Fibroblast of lung (primary cell): ENCODE data around the gene PLA2G4F. TPM values are rescaled to one million over a fixed set of nuclear protein-coding genes. Genes with fewer than 3 reads are reported as not detected.

Source experiments
- DNase-seq, 2 donors: peaks; one replicate each; pipeline versions ENCODE4 v3.0.0 to v3.0.0-alpha.2; 2010; ENCODE audit warnings: low read depth in 2 of 2
- H2AFZ ChIP-seq: 2 replicates; pipeline ENCODE4 v1.5.1; 2012; ENCODE audit warnings: low read length, control low read depth, inconsistent platforms
- H3K27ac ChIP-seq: 2 replicates; pipeline ENCODE4 v1.5.1; 2011; ENCODE audit warnings: low read length, control low read depth; ENCODE audit not compliant: insufficient read depth
- H3K27me3 ChIP-seq: 2 replicates; pipeline ENCODE4 v1.5.1; 2011; ENCODE audit warnings: mild to moderate bottlenecking, low read length; ENCODE audit not compliant: control insufficient read depth, insufficient read depth
- H3K36me3 ChIP-seq: 2 replicates; pipeline ENCODE4 v1.5.1; 2011; ENCODE audit warnings: low read length; ENCODE audit not compliant: control insufficient read depth, insufficient read depth
- H3K4me1 ChIP-seq: 2 replicates; pipeline ENCODE4 v1.5.1; 2011; ENCODE audit warnings: low read length; ENCODE audit not compliant: control insufficient read depth, insufficient read depth; ENCODE audit errors: extremely low read depth
- H3K4me2 ChIP-seq: 2 replicates; pipeline ENCODE4 v1.5.1; 2011; ENCODE audit warnings: low read length, control low read depth; ENCODE audit not compliant: insufficient read depth; ENCODE audit errors: extremely low read depth
- H3K4me3 ChIP-seq, 4 experiments: fragments of 200-600 bp in 1 of 4; sonication (generic) in 1 of 4; replicated peaks in 1 of 4; 2 replicates each; pipeline ENCODE4 v1.5.1; 2011 to 2016; ENCODE audit warnings: low read length in 4 of 4, low read depth in 3 of 4, mild to moderate bottlenecking in 3 of 4, control low read depth in 2 of 4, inconsistent platforms in 1 of 4, mixed read lengths in 1 of 4; ENCODE audit not compliant: insufficient read depth in 1 of 4; ENCODE audit errors: control extremely low read depth in 1 of 4
- H3K79me2 ChIP-seq: 2 replicates; pipeline ENCODE4 v1.5.1; 2012; ENCODE audit warnings: mild to moderate bottlenecking, low read length, inconsistent platforms; ENCODE audit not compliant: control insufficient read depth, insufficient read depth
- H3K9ac ChIP-seq: 2 replicates; pipeline ENCODE4 v1.5.1; 2011; ENCODE audit warnings: mild to moderate bottlenecking, low read length, control low read depth; ENCODE audit not compliant: insufficient read depth
- H3K9me3 ChIP-seq: 2 replicates; pipeline ENCODE4 v1.5.1; 2012; ENCODE audit warnings: low read depth, low read length; ENCODE audit not compliant: control insufficient read depth, insufficient read depth
- H4K20me1 ChIP-seq: 2 replicates; pipeline ENCODE4 v1.5.1; 2011; ENCODE audit warnings: low read length; ENCODE audit not compliant: control insufficient read depth, insufficient read depth; ENCODE audit errors: extremely low read depth
- EZH2 ChIP-seq: IDR thresholded peaks from 2 replicates; pipeline ENCODE4 v1.5.1; 2012; ENCODE audit warnings: low read length, control low read depth, mild to moderate bottlenecking; ENCODE audit errors: missing control alignments
- polyA plus RNA-seq, 2 donors: library from polyadenylated mRNA; depleted of rRNA in 1 of 2; stranded (reverse) in 1 of 2; unstranded in 1 of 2; fragments of >200 nt; gene quantifications; 2 replicates each; pipeline ENCODE4 v1.2.1, GENCODE V29; 2011 to 2012; ENCODE audit warnings: missing spikeins in 1 of 2
- total RNA-seq: library from RNA; depleted of rRNA; stranded (reverse); fragments of >200 nt; gene quantifications from 2 replicates; pipeline ENCODE4 v1.2.1, GENCODE V29; 2014
- TF ChIP-seq, protein P1 (sequence below), 2 donors: IDR thresholded peaks in 1 of 2; conservative IDR thresholded peaks in 1 of 2; 1 replicate in 1 of 2; 2 replicates in 1 of 2; pipeline ENCODE4 v1.5.1; 2011 to 2012; ENCODE audit warnings: low read length in 2 of 2, control low read depth in 1 of 2, inconsistent platforms in 1 of 2, low read depth in 1 of 2, mild to moderate bottlenecking in 1 of 2

Gene PLA2G4F
- total and polyA plus RNA-seq, 2 donors (not counting 1 experiment from before 2014, with no cell fraction given), result not detected

DNA sequence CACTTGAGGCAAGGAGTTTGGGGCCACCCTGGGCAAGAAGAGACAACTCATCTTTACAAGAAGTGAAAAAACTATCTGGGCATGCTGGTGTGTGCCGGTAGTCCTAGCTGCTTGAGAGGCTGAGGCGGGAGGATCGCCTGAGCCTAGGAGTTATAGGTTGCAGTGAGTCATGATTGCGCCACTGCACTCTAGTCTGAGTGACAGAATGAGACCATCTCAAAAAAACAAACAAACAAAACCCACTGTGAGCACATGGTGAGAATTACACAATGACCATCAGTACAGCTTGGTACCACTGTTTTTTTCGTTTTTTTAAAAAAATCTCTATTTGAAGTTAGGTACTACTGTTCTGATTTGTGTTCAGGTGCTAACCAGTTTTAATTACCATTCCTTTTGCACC is 38.1 kb upstream of the PLA2G4F start:
- Histone ChIP-seq H3K4me2 (no peak overlapping the region), H4K20me1 (no peaks in the 10 kb centered on the region), H3K4me3 (no peak overlapping the region), H3K27ac (no peak overlapping the region), H3K27me3 (no peaks in the 10 kb centered on the region), H3K9ac (no peak overlapping the region), H3K9me3 (no peaks in the 10 kb centered on the region), H3K79me2 (no peaks in the 10 kb centered on the region), H3K36me3 (peaks cover 2% of the 10 kb centered on the region), H3K4me1 (no peaks in the 10 kb centered on the region), H2AFZ (no peak overlapping the region)
- TF ChIP-seq, protein P1, sequence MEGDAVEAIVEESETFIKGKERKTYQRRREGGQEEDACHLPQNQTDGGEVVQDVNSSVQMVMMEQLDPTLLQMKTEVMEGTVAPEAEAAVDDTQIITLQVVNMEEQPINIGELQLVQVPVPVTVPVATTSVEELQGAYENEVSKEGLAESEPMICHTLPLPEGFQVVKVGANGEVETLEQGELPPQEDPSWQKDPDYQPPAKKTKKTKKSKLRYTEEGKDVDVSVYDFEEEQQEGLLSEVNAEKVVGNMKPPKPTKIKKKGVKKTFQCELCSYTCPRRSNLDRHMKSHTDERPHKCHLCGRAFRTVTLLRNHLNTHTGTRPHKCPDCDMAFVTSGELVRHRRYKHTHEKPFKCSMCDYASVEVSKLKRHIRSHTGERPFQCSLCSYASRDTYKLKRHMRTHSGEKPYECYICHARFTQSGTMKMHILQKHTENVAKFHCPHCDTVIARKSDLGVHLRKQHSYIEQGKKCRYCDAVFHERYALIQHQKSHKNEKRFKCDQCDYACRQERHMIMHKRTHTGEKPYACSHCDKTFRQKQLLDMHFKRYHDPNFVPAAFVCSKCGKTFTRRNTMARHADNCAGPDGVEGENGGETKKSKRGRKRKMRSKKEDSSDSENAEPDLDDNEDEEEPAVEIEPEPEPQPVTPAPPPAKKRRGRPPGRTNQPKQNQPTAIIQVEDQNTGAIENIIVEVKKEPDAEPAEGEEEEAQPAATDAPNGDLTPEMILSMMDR (conservative IDR thresholded peaks at IDR 0.05 in 1 of 2, IDR thresholded peaks at IDR 0.05 in 1 of 2; ENCODE audit: low read depth in 1 of 2, low read length in 2 of 2), result no peak
- TF ChIP-seq EZH2, result no peak
- peak; percentile 29 to 86 for DNase-seq

DNA sequence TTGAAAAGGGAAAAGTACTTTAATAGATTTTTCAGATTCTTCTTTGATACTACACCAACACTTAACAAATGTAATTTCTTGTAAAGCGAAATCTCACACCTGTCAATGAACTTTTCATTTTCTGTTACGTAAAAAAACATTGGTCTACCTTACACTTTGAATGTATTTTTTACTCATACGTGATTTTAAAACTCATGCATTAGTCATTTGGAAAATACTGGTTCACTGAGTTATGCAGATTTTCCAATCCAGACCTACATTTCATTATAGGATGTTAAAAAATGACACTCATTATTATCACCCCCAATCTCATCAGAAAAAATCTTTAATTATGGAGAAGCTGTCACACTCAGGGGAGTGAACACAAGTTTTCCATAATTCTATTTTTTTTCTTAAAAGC is 36.9 kb upstream of the PLA2G4F start:
- Histone ChIP-seq H4K20me1 (no peaks in the 10 kb centered on the region), H3K79me2 (no peaks in the 10 kb centered on the region), H3K9ac (no peak overlapping the region), H3K9me3 (no peaks in the 10 kb centered on the region), H3K4me2 (no peak overlapping the region), H3K4me1 (no peaks in the 10 kb centered on the region), H2AFZ (no peak overlapping the region), H3K4me3 (no peak overlapping the region), H3K36me3 (peaks cover 7% of the 10 kb centered on the region), H3K27ac (no peak overlapping the region), H3K27me3 (no peaks in the 10 kb centered on the region)
- DNase-seq, result no peak
- TF ChIP-seq, protein P1 (conservative IDR thresholded peaks at IDR 0.05 in 1 of 2, IDR thresholded peaks at IDR 0.05 in 1 of 2; ENCODE audit: low read depth in 1 of 2, low read length in 2 of 2), result no peak
- TF ChIP-seq EZH2, result no peak

DNA sequence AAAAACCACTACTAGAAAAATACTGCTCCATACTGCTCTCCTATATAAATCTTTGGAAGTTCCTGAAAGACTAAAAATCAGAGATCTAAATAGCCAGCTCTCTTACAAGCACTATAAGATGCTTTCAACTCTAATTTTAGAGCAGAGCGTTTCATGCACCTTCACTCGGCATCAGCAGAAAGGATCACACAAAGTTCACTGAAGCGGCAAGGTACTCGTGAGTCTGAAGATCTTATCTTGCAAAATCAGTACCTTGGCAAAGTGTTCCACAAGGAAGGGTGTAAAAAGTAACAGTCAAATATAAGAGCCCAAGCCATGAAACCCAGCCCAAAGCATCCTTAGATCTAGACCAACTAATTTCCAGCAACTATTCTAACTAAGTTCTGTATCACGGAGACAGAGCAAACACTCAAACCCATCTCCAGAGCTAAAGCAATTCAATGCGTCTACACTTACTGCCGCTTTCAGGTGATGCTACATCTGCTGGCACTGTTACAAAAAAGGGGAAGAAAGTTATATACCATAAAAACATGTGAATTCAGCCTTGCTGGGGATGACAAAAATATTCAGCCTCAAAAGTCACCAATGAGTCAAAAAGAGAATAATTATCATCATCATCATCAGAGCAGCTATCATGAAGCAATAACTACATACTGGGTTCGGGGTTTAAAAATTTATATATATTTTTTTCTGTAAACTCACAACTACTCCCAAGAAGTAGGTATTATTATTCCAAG is 35.3 kb upstream of the PLA2G4F start:
- Histone ChIP-seq H3K4me2 (no peak overlapping the region), H3K79me2 (no peaks in the 10 kb centered on the region), H3K36me3 (peaks cover 9% of the 10 kb centered on the region), H4K20me1 (no peaks in the 10 kb centered on the region), H3K4me1 (no peaks in the 10 kb centered on the region), H3K27me3 (no peaks in the 10 kb centered on the region), H3K9me3 (no peaks in the 10 kb centered on the region), H3K9ac (no peak overlapping the region), H3K4me3 (no peak overlapping the region), H3K27ac (no peak overlapping the region), H2AFZ (no peak overlapping the region)
- no peak for DNase-seq
- no peak for TF ChIP-seq EZH2
- TF ChIP-seq, protein P1 (conservative IDR thresholded peaks at IDR 0.05 in 1 of 2, IDR thresholded peaks at IDR 0.05 in 1 of 2; ENCODE audit: low read depth in 1 of 2, low read length in 2 of 2), result no peak
